ENCODE measurements around the gene CALML5. TPM values are rescaled to one million over a fixed set of nuclear protein-coding genes. Genes with fewer than 3 reads are reported as not detected.

Gene CALML5
- total and polyA plus RNA-seq, 7 donors, result not detected

GRCh38 chr10:5518143-5518542, 18.8 kb upstream of the CALML5 start:
- H3K36me3 ChIP-seq (ENCODE audit: insufficient read depth in 1 of 2, low read depth in 1 of 2), result no peaks in the 10 kb centered on the region
- no peak overlapping the region for H3K27ac ChIP-seq
- DNase-seq, result no peak
- ATAC-seq, result no peak
- TF ChIP-seq, protein P1, sequence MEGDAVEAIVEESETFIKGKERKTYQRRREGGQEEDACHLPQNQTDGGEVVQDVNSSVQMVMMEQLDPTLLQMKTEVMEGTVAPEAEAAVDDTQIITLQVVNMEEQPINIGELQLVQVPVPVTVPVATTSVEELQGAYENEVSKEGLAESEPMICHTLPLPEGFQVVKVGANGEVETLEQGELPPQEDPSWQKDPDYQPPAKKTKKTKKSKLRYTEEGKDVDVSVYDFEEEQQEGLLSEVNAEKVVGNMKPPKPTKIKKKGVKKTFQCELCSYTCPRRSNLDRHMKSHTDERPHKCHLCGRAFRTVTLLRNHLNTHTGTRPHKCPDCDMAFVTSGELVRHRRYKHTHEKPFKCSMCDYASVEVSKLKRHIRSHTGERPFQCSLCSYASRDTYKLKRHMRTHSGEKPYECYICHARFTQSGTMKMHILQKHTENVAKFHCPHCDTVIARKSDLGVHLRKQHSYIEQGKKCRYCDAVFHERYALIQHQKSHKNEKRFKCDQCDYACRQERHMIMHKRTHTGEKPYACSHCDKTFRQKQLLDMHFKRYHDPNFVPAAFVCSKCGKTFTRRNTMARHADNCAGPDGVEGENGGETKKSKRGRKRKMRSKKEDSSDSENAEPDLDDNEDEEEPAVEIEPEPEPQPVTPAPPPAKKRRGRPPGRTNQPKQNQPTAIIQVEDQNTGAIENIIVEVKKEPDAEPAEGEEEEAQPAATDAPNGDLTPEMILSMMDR (IDR thresholded peaks at IDR 0.05), result no peak
- H3K27me3 ChIP-seq (ENCODE audit: insufficient read depth in 3 of 3, low read length in 2 of 3), result peaks cover 0 to 2% (median 0%) of the 10 kb centered on the region in 3 donors
- 60 to 67% (median 61%) methylated on average over 5 of the region's 5 CpGs for WGBS, 3 donors
- H3K9me3 ChIP-seq, result no peaks in the 10 kb centered on the region
- H3K4me3 ChIP-seq, result no peak overlapping the region
- no peaks in the 10 kb centered on the region for H3K4me1 ChIP-seq
- intact Hi-C loops (cut with DNase I), result no loop called here

DNA sequence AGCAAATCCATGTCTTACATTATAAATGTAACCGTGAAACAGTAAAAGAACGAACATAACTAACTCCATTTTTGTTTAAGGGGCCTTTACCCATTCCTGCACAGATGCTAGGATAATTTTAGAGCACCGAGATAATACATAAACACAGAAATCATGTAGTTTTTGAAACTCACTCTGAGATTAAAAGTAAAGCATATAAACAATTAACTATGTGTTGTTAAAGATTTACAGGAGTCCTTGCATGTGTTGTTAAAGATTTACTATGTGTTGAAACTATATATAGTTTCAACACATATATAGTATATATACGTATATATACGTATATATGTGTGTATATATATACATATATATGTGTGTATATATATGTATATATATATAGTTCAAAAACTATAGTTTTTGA, 18.2 kb upstream of the CALML5 start:
- 84 to 89% (median 85%) methylated on average over 5 of the region's 5 CpGs for WGBS, 3 donors
- H3K27ac ChIP-seq, result no peak overlapping the region
- intact Hi-C loops (cut with DNase I), result no loop called here
- peaks cover 0 to 2% (median 0%) of the 10 kb centered on the region in 3 donors for H3K27me3 ChIP-seq (ENCODE audit: insufficient read depth in 3 of 3, low read length in 2 of 3)
- H3K9me3 ChIP-seq, result no peaks in the 10 kb centered on the region
- no peak for ATAC-seq
- H3K4me3 ChIP-seq, result no peak overlapping the region
- no peak for DNase-seq
- no peaks in the 10 kb centered on the region for H3K4me1 ChIP-seq
- TF ChIP-seq, protein P1 (IDR thresholded peaks at IDR 0.05), result no peak
- H3K36me3 ChIP-seq (ENCODE audit: insufficient read depth in 1 of 2, low read depth in 1 of 2), result no peaks in the 10 kb centered on the region

- Histone ChIP-seq H3K9me3 (no peaks in the 10 kb centered on the region), H3K36me3 (ENCODE audit: insufficient read depth in 1 of 2, low read depth in 1 of 2) (no peaks in the 10 kb centered on the region), H3K27ac (no peak overlapping the region), H3K4me3 (no peak overlapping the region), H3K27me3 (ENCODE audit: insufficient read depth in 3 of 3, low read length in 2 of 3) (peaks cover 0 to 2% (median 0%) of the 10 kb centered on the region in 3 donors), H3K4me1 (no peaks in the 10 kb centered on the region)
- intact Hi-C loops (cut with DNase I), result no loop called here
- TF ChIP-seq, protein P1 (IDR thresholded peaks at IDR 0.05), result no peak
- DNase-seq (peak in 1 of 2 donors; percentile 27), ATAC-seq (no peak)
- 84 to 88% (median 85%) methylated on average over 10 of the region's 10 CpGs for WGBS, 3 donors
Measured at GRCh38 chr10:5515948-5516761, 16.8 kb upstream of the CALML5 start.

DNA sequence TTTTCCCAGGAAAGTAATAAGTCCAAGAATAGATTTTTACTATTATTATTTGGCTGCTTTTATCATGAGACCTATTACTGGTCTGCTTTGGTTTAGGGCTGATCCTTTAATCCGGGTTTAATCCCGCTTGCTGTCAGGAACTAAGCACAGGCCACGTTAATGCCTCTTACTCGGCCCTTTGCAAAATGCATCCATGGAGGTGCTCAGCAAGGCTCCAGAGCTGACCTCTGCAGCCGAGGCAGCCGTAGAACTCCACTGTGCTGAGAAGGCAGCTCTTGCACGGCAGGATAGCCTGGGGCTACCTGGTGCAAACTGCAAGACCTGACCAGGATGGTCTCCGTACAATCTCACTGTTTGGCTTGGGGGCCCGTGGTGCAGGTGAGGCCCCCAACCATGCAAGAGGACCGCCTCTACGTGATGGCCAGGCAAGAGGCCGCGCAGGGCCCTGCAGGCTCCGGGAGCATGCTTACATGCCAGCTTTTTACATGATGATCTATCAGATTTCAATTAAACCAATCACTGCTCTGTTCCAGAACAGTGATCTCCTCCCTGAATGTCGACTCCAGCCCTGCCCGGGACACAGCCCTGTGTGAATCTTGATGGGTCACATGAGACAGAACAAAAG, 15.0 kb upstream of the CALML5 start:
- intact Hi-C loops (cut with DNase I), result no loop called here
- WGBS, 3 donors, result 79 to 85% (median 85%) methylated on average over 16 of the region's 16 CpGs
- no peak for ATAC-seq

More for the DNA sequence above, 15.0 kb upstream of the CALML5 start:
- H3K9me3 ChIP-seq, result no peaks in the 10 kb centered on the region
- H3K27ac ChIP-seq, result no peak overlapping the region
- H3K4me3 ChIP-seq, result no peak overlapping the region
- peaks cover 0 to 2% (median 0%) of the 10 kb centered on the region in 3 donors for H3K27me3 ChIP-seq (ENCODE audit: insufficient read depth in 3 of 3, low read length in 2 of 3)
- H3K4me1 ChIP-seq, result no peaks in the 10 kb centered on the region
- TF ChIP-seq, protein P1 (IDR thresholded peaks at IDR 0.05), result no peak
- peak in 1 of 2 donors; percentile 23 for DNase-seq
- H3K36me3 ChIP-seq (ENCODE audit: insufficient read depth in 1 of 2, low read depth in 1 of 2), result no peaks in the 10 kb centered on the region
